ENCODE data around the gene PLEK2.
"Not testable (repeated sequence)": the region's sequence is repeated elsewhere in the genome, so short reads cannot be mapped to it uniquely, and the experiment has no call there.

DNA sequence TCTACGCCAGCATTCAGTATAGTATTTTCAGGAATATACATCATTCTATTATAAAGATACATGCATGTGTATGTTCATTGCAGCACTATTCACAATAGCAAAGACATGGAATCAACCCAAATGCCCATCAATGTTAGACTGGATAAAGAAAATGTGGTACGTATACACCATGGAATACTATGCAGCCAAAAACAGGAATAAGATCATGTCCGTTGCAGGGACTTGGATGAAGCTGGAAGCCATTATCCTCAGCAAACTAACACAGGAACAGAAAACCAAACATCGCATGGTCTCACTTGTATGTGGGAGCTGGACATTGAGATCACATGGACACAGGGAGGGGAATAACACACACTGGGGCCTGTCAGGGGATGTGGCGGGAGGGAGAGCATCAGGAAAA is 3.6 kb upstream of the PLEK2 start:
- TF ChIP-seq, protein P1, sequence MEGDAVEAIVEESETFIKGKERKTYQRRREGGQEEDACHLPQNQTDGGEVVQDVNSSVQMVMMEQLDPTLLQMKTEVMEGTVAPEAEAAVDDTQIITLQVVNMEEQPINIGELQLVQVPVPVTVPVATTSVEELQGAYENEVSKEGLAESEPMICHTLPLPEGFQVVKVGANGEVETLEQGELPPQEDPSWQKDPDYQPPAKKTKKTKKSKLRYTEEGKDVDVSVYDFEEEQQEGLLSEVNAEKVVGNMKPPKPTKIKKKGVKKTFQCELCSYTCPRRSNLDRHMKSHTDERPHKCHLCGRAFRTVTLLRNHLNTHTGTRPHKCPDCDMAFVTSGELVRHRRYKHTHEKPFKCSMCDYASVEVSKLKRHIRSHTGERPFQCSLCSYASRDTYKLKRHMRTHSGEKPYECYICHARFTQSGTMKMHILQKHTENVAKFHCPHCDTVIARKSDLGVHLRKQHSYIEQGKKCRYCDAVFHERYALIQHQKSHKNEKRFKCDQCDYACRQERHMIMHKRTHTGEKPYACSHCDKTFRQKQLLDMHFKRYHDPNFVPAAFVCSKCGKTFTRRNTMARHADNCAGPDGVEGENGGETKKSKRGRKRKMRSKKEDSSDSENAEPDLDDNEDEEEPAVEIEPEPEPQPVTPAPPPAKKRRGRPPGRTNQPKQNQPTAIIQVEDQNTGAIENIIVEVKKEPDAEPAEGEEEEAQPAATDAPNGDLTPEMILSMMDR (IDR thresholded peaks at IDR 0.05), result not testable (repeated sequence)
- not testable (repeated sequence) for TF ChIP-seq POLR2A (IDR thresholded peaks at IDR 0.05)
